Neural progenitor cell (in vitro differentiated cells): Measurements from ENCODE around the gene SFT2D3. TPM values are rescaled to one million over a fixed set of nuclear protein-coding genes. Genes with fewer than 3 reads are reported as not detected.

ENCODE experiments used
- DNase-seq: peaks from one replicate; pipeline ENCODE4 v3.0.0-alpha.2; 2016; ENCODE audit warnings: low spot score
- H2AFZ ChIP-seq: fragments of 200-600 bp; sonication (generic); replicated peaks from 2 replicates; pipeline ENCODE4 v1.6.1; 2016; ENCODE audit warnings: antibody characterized with exemption
- H3F3A ChIP-seq: fragments of 200-600 bp; sonication (generic); 2 replicates; pipeline ENCODE4 v1.6.1; 2016; ENCODE audit warnings: antibody characterized with exemption, low read depth
- H3K27ac ChIP-seq: fragments of 200-600 bp; sonication (generic); 2 replicates; pipeline ENCODE4 v1.5.1; 2016; ENCODE audit warnings: mild to moderate bottlenecking
- H3K27me3 ChIP-seq: fragments of 200-600 bp; sonication (generic); 2 replicates; pipeline ENCODE4 v1.6.1; 2016; ENCODE audit warnings: mild to moderate bottlenecking, moderate library complexity
- H3K36me3 ChIP-seq: fragments of 200-600 bp; sonication (generic); 2 replicates; pipeline ENCODE4 v1.5.1; 2016
- H3K4me1 ChIP-seq: fragments of 200-600 bp; sonication (generic); 2 replicates; pipeline ENCODE4 v1.6.1; 2016; ENCODE audit warnings: mixed run types
- H3K4me2 ChIP-seq: fragments of 200-600 bp; sonication (generic); 2 replicates; pipeline ENCODE4 v1.6.1; 2016
- H3K4me3 ChIP-seq: fragments of 200-600 bp; sonication (generic); 2 replicates; pipeline ENCODE4 v1.5.1; 2016
- H3K79me2 ChIP-seq: fragments of 200-600 bp; sonication (generic); 2 replicates; pipeline ENCODE4 v1.6.1; 2016; ENCODE audit warnings: low read depth
- H3K9ac ChIP-seq: fragments of 200-600 bp; sonication (generic); 2 replicates; pipeline ENCODE4 v1.6.1; 2016
- H3K9me3 ChIP-seq: fragments of 200-600 bp; sonication (generic); 2 replicates; pipeline ENCODE4 v1.5.1; 2016; ENCODE audit warnings: low read depth
- H4K20me1 ChIP-seq: fragments of 200-600 bp; sonication (generic); 2 replicates; pipeline ENCODE4 v1.6.1; 2016; ENCODE audit warnings: low read depth
- H3K27ac Mint-ChIP-seq: 3 replicates; pipeline ENCODE4 v1.8.0; 2021; ENCODE audit warnings: mixed read lengths
- H3K27me3 Mint-ChIP-seq: 2 replicates; pipeline ENCODE4 v1.8.0; 2022; ENCODE audit warnings: low read depth, mild to moderate bottlenecking, inconsistent platforms, moderate library complexity, mixed read lengths; ENCODE audit not compliant: insufficient read depth
- H3K36me3 Mint-ChIP-seq: 3 replicates; pipeline ENCODE4 v1.8.0; 2021; ENCODE audit warnings: mixed read lengths
- H3K4me1 Mint-ChIP-seq: 3 replicates; pipeline ENCODE4 v1.8.0; 2021; ENCODE audit warnings: mixed read lengths
- H3K4me3 Mint-ChIP-seq: 3 replicates; pipeline ENCODE4 v1.8.0; 2021; ENCODE audit warnings: mild to moderate bottlenecking, moderate library complexity, mixed read lengths
- H3K9me3 Mint-ChIP-seq: 3 replicates; pipeline ENCODE4 v1.8.0; 2020; ENCODE audit warnings: mixed read lengths
- CTCF ChIP-seq: fragments of 200-600 bp; sonication (generic); IDR thresholded peaks from 2 replicates; pipeline ENCODE4 v1.5.1; 2017; ENCODE audit warnings: antibody characterized with exemption, mild to moderate bottlenecking
- EZH2 ChIP-seq: fragments of 200-600 bp; sonication (generic); IDR thresholded peaks from 2 replicates; pipeline ENCODE4 v1.6.1; 2017; ENCODE audit warnings: antibody characterized with exemption, mild to moderate bottlenecking, moderate library complexity
- EZH2phosphoT487 ChIP-seq: fragments of 200-600 bp; sonication (generic); IDR thresholded peaks from 2 replicates; pipeline ENCODE4 v1.6.1; 2017; ENCODE audit warnings: antibody characterized with exemption
- total RNA-seq: library from RNA; depleted of rRNA; stranded (reverse); fragments of >200 nt; gene quantifications from 2 replicates; pipeline ENCODE4 v1.2.3, GENCODE V29; 2015; ENCODE audit warnings: low replicate concordance

Gene SFT2D3
- total RNA-seq, 1 donor from 2014 or later = 30.6 TPM

GRCh38 chr2:127655209-127656073 is 45.9 kb upstream of the SFT2D3 start:
- peak; percentile 12 for TF ChIP-seq CTCF
- TF ChIP-seq EZH2 = no peak
- peak overlapping the region; percentile 93 for H3K27ac Mint-ChIP-seq
- DNase-seq = peak; percentile 83
- H3K4me1 ChIP-seq = peaks cover 16% of the 10 kb centered on the region
- peak overlapping the region; percentile 73 for H3K27ac ChIP-seq
- no peaks in the 10 kb centered on the region for H4K20me1 ChIP-seq
- no peak overlapping the region for H3K4me3 ChIP-seq
- H3K4me3 Mint-ChIP-seq = peak overlapping the region; percentile 36
- H3K27me3 ChIP-seq = no peaks in the 10 kb centered on the region
- H3K4me2 ChIP-seq = peak overlapping the region; percentile 63
- H3K4me1 Mint-ChIP-seq = peaks cover 39% of the 10 kb centered on the region
- H3K9ac ChIP-seq = no peak overlapping the region
- H3K79me2 ChIP-seq = no peaks in the 10 kb centered on the region
- no peaks in the 10 kb centered on the region for H3K36me3 ChIP-seq
- H3K9me3 Mint-ChIP-seq = no peaks in the 10 kb centered on the region
- no peaks in the 10 kb centered on the region for H3K9me3 ChIP-seq
- no peaks in the 10 kb centered on the region for H3K36me3 Mint-ChIP-seq
- H2AFZ ChIP-seq = peak overlapping the region; percentile 15
- peaks cover 6% of the 10 kb centered on the region for H3K27me3 Mint-ChIP-seq
- H3F3A ChIP-seq = peaks cover 12% of the 10 kb centered on the region

GRCh38 chr2:127656569-127657231 is 44.6 kb upstream of the SFT2D3 start:
- no peak overlapping the region for H3K4me2 ChIP-seq
- no peak overlapping the region for H3K27ac ChIP-seq
- no peaks in the 10 kb centered on the region for H3K36me3 Mint-ChIP-seq
- no peaks in the 10 kb centered on the region for H3K36me3 ChIP-seq
- H3K27me3 ChIP-seq = no peaks in the 10 kb centered on the region
- no peak overlapping the region for H3K4me3 Mint-ChIP-seq
- no peak overlapping the region for H2AFZ ChIP-seq
- no peak overlapping the region for H3K4me3 ChIP-seq
- peaks cover 16% of the 10 kb centered on the region for H3K4me1 ChIP-seq
- peaks cover 45% of the 10 kb centered on the region for H3K4me1 Mint-ChIP-seq
- TF ChIP-seq EZH2 (no peak), EZH2phosphoT487 (no peak), CTCF (no peak)
- no peak for DNase-seq
- peaks cover 12% of the 10 kb centered on the region for H3F3A ChIP-seq
- H3K79me2 ChIP-seq = no peaks in the 10 kb centered on the region
- no peak overlapping the region for H3K9ac ChIP-seq
- H3K27me3 Mint-ChIP-seq = peaks cover 10% of the 10 kb centered on the region
- no peaks in the 10 kb centered on the region for H3K9me3 Mint-ChIP-seq
- no peaks in the 10 kb centered on the region for H3K9me3 ChIP-seq
- H4K20me1 ChIP-seq = no peaks in the 10 kb centered on the region
- no peak overlapping the region for H3K27ac Mint-ChIP-seq

- H3K79me2 ChIP-seq = no peaks in the 10 kb centered on the region
- H4K20me1 ChIP-seq = no peaks in the 10 kb centered on the region
- Mint-ChIP-seq H3K36me3 (no peaks in the 10 kb centered on the region), H3K4me1 (peaks cover 42% of the 10 kb centered on the region), H3K27me3 (peaks cover 10% of the 10 kb centered on the region), H3K9me3 (no peaks in the 10 kb centered on the region), H3K27ac (no peak overlapping the region), H3K4me3 (no peak overlapping the region)
- no peak for TF ChIP-seq CTCF
- TF ChIP-seq EZH2phosphoT487 = no peak
- TF ChIP-seq EZH2 = no peak
- H3K4me2 ChIP-seq = no peak overlapping the region
- no peak overlapping the region for H2AFZ ChIP-seq
- no peaks in the 10 kb centered on the region for H3K36me3 ChIP-seq
- no peaks in the 10 kb centered on the region for H3K9me3 ChIP-seq
- no peak overlapping the region for H3K4me3 ChIP-seq
- H3K9ac ChIP-seq = no peak overlapping the region
- H3K27ac ChIP-seq = no peak overlapping the region
- H3K4me1 ChIP-seq = peaks cover 16% of the 10 kb centered on the region
- DNase-seq = no peak
- peaks cover 12% of the 10 kb centered on the region for H3F3A ChIP-seq
- no peaks in the 10 kb centered on the region for H3K27me3 ChIP-seq
Measured at GRCh38 chr2:127657232-127657595, 44.1 kb upstream of the SFT2D3 start.
